LNCaP clone FGC (cell line): ENCODE data around the gene TNNI2.

Experiments
- DNase-seq: peaks from one replicate; pipeline ENCODE4 v3.0.0-alpha.2; 2011; ENCODE audit warnings: low read depth
- H3K4me3 ChIP-seq: 2 replicates; pipeline ENCODE4 v1.5.1; 2011; ENCODE audit warnings: mild to moderate bottlenecking, low read depth, low read length, control low read depth
- CTCF ChIP-seq: IDR thresholded peaks from 2 replicates; pipeline ENCODE4 v1.5.1; 2012; ENCODE audit warnings: mild to moderate bottlenecking; ENCODE audit not compliant: control insufficient read depth, insufficient read depth; ENCODE audit errors: extremely low read depth

TNNI2 gene

GRCh38 chr11:1854949-1855885 lies 16.4 kb downstream of the TNNI2 start:
- no peak for TF ChIP-seq CTCF
- H3K4me3 ChIP-seq: no peak overlapping the region
- DNase-seq: no peak

- no peak for DNase-seq
- no peak for TF ChIP-seq CTCF
- H3K4me3 ChIP-seq: no peak overlapping the region
These were observed 17.1 kb downstream of the TNNI2 start for GRCh38 chr11:1855886-1856265.

GRCh38 chr11:1856306-1857005 lies 17.7 kb downstream of the TNNI2 start:
- TF ChIP-seq CTCF: no peak
- DNase-seq: no peak
- no peak overlapping the region for H3K4me3 ChIP-seq

GRCh38 chr11:1857064-1857463 lies 18.3 kb downstream of the TNNI2 start:
- no peak overlapping the region for H3K4me3 ChIP-seq
- no peak for DNase-seq

GRCh38 chr11:1858154-1858553 lies 19.4 kb downstream of the TNNI2 start:
- TF ChIP-seq CTCF: no peak
- no peak overlapping the region for H3K4me3 ChIP-seq
- DNase-seq: no peak

More at GRCh38 chr11:1857064-1857463, 18.3 kb downstream of the TNNI2 start:
- no peak for TF ChIP-seq CTCF

- TF ChIP-seq CTCF: no peak
- H3K4me3 ChIP-seq: no peak overlapping the region
- no peak for DNase-seq
These were observed 19.8 kb downstream of the TNNI2 start for GRCh38 chr11:1858576-1858975.
